Cerebellar nuclear complex (tissue), 1 donor: ENCODE measurements around the gene COL6A5.

Experiments used
- DNase-seq, 2 experiments: peaks; one replicate each; lab custom pipeline; 2025; lab: John Stamatoyannopoulos, UW

COL6A5 gene

GRCh38 chr3:130522399-130522798 is 176.9 kb downstream of the COL6A5 start:
- no peak for DNase-seq

GRCh38 chr3:130527426-130527825 is 182.0 kb downstream of the COL6A5 start:
- no peak for DNase-seq

GRCh38 chr3:130528120-130528519 is 182.6 kb downstream of the COL6A5 start:
- DNase-seq, result no peak

GRCh38 chr3:130529486-130530215 is 184.2 kb downstream of the COL6A5 start:
- DNase-seq, result no peak

- DNase-seq, result no peak
Measured at GRCh38 chr3:130533247-130533646, 187.8 kb downstream of the COL6A5 start.
